GM18873 (cell line): ENCODE measurements around the gene SLC35D1.
"Not testable (repeated sequence)": the region's sequence is repeated elsewhere in the genome, so short reads cannot be mapped to it uniquely, and the experiment has no call there.

Experiments
- ATAC-seq: cut with Tn5 transposase; IDR thresholded peaks from one replicate; pipeline ENCODE4 v1.9.1; 2021; ENCODE audit warnings: mild to moderate bottlenecking, moderate library complexity, moderate number of reproducible peaks; ENCODE audit not compliant: unreplicated experiment, low FRiP score

The SLC35D1 gene

GRCh38 chr1:66996018-66996682, 57.8 kb downstream of the SLC35D1 start:
- ATAC-seq = no peak

GRCh38 chr1:66993076-66993475, 60.9 kb downstream of the SLC35D1 start:
- no peak for ATAC-seq

GRCh38 chr1:66985835-66986234, 68.1 kb downstream of the SLC35D1 start:
- no peak for ATAC-seq

GRCh38 chr1:66984491-66984890, 69.5 kb downstream of the SLC35D1 start:
- ATAC-seq = peak; percentile 94

- no peak for ATAC-seq
These were observed 71.2 kb downstream of the SLC35D1 start for GRCh38 chr1:66982561-66983260.

GRCh38 chr1:66981679-66982078, 72.3 kb downstream of the SLC35D1 start:
- no peak for ATAC-seq

- no peak for ATAC-seq
These were observed 73.1 kb downstream of the SLC35D1 start for GRCh38 chr1:66980745-66981367.

GRCh38 chr1:66979621-66980020, 74.3 kb downstream of the SLC35D1 start:
- not testable (repeated sequence) for ATAC-seq

GRCh38 chr1:66978201-66978600, 75.7 kb downstream of the SLC35D1 start:
- ATAC-seq = no peak

- no peak for ATAC-seq
These were observed 85.4 kb downstream of the SLC35D1 start for GRCh38 chr1:66968574-66968973.

GRCh38 chr1:66966188-66966873, 87.6 kb downstream of the SLC35D1 start:
- ATAC-seq = not testable (repeated sequence)

GRCh38 chr1:66957938-66958337, 96.0 kb downstream of the SLC35D1 start:
- ATAC-seq = no peak

GRCh38 chr1:66954208-66954607, 99.7 kb downstream of the SLC35D1 start:
- ATAC-seq = peak; percentile 71

- no peak for ATAC-seq
These were observed 102.4 kb downstream of the SLC35D1 start for GRCh38 chr1:66951513-66951912.
